Neural progenitor cell (in vitro differentiated cells): Measurements from ENCODE around the gene CERK. TPM values are rescaled to one million over a fixed set of nuclear protein-coding genes. Genes with fewer than 3 reads are reported as not detected.

Source experiments
- total RNA-seq: library from RNA; depleted of rRNA; stranded (reverse); fragments of >200 nt; gene quantifications from 2 replicates; pipeline ENCODE4 v1.2.3, GENCODE V29; 2015; ENCODE audit warnings: low replicate concordance

CERK gene
- total RNA-seq, 1 donor from 2014 or later = 53.6 TPM

Other genes with a start within 250 kb of the CERK start
- gene CELSR1, start 200.6 kb downstream of the CERK start, total RNA-seq = 12.3 and 18.0 TPM in 2 replicates
- gene GRAMD4, start 117.9 kb downstream of the CERK start, total RNA-seq = 30.2 and 32.2 TPM in 2 replicates
- 9.8 and 10.6 TPM in 2 replicates for gene TBC1D22A, start 24.4 kb upstream of the CERK start, total RNA-seq